Body of pancreas (tissue), 4 donors: Measurements from ENCODE around the gene CDH6.

Source experiments
- POLR2A ChIP-seq, 3 donors: fragments of 450-650 bp; IDR thresholded peaks; one replicate each; pipeline ENCODE4 v1.6.1; 2016; ENCODE audit warnings: antibody characterized with exemption in 3 of 3, mild to moderate bottlenecking in 2 of 3
- TF ChIP-seq, protein P1 (sequence below), 7 experiments: fragments of 450-650 bp in 4 of 7; fragments of 200-600 bp in 3 of 7; sonication (generic) in 3 of 7; IDR thresholded peaks; one replicate each; pipeline ENCODE4 v1.5.1; 2016 to 2019; ENCODE audit warnings: antibody characterized with exemption in 7 of 7

DNA sequence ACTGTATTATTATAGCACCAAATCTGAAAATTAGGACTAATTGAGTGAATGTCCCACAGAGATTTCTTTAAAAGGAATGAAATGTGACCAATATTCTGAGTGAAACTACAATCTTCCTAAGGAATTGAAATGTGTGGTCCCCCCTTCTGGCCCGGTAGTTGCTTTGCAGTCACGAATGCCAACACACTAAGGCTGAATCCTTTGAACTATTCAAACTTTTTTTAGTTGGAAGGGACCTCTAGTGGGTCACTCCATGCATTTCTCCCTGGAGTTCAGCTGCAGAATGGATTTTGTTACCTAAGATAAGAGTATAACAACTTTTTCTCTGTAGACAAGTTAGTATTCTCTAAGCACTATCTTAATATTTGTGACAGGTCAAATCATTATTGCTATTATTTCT, 2.8 kb downstream of the CDH6 start:
- TF ChIP-seq, protein P1, sequence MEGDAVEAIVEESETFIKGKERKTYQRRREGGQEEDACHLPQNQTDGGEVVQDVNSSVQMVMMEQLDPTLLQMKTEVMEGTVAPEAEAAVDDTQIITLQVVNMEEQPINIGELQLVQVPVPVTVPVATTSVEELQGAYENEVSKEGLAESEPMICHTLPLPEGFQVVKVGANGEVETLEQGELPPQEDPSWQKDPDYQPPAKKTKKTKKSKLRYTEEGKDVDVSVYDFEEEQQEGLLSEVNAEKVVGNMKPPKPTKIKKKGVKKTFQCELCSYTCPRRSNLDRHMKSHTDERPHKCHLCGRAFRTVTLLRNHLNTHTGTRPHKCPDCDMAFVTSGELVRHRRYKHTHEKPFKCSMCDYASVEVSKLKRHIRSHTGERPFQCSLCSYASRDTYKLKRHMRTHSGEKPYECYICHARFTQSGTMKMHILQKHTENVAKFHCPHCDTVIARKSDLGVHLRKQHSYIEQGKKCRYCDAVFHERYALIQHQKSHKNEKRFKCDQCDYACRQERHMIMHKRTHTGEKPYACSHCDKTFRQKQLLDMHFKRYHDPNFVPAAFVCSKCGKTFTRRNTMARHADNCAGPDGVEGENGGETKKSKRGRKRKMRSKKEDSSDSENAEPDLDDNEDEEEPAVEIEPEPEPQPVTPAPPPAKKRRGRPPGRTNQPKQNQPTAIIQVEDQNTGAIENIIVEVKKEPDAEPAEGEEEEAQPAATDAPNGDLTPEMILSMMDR (IDR thresholded peaks at IDR 0.05) = no peak
- no peak for TF ChIP-seq POLR2A (IDR thresholded peaks at IDR 0.05)
